T-helper 2 cell (primary cell): Measurements from ENCODE around the gene TAOK2.
A peak's percentile ranks its signal among the peaks of the same experiment; 100 is the strongest.
"Not testable (repeated sequence)": the region's sequence is repeated elsewhere in the genome, so short reads cannot be mapped to it uniquely, and the experiment has no call there.

Experiments
- DNase-seq, 5 experiments: peaks; one replicate each; pipeline versions ENCODE4 v3.0.0 to v3.0.0-alpha.2; 2012 to 2022

Gene TAOK2

DNA sequence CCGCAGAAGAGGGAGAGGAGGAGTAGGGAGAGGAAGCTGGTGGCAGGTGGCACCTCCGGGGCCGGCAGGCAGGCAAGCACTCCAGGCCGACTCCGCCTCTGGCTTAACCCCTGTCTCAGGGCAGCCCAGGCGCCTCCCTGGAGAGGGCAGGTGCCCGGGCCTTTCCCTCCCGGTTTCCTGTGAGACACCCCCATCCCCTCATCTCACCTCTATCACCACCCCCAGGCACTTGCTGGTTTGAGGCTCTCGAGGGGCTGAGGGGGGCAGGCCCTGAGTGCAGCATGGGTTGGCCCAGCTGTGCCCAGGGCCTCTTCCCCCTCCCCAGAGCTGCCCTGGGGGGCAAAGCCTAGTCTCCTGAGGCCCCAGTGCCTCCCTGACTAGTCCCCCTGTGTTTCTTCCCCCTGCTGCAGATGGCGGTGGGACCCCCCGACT is 31.2 kb downstream of the TAOK2 start:
- no peak for DNase-seq

GRCh38 chr16:30005341-30006094 is 31.9 kb downstream of the TAOK2 start:
- peak in 3 of 5 experiments; percentile 21 to 54 (median 31) for DNase-seq

GRCh38 chr16:30006095-30006473 is 32.4 kb downstream of the TAOK2 start:
- no peak for DNase-seq

DNA sequence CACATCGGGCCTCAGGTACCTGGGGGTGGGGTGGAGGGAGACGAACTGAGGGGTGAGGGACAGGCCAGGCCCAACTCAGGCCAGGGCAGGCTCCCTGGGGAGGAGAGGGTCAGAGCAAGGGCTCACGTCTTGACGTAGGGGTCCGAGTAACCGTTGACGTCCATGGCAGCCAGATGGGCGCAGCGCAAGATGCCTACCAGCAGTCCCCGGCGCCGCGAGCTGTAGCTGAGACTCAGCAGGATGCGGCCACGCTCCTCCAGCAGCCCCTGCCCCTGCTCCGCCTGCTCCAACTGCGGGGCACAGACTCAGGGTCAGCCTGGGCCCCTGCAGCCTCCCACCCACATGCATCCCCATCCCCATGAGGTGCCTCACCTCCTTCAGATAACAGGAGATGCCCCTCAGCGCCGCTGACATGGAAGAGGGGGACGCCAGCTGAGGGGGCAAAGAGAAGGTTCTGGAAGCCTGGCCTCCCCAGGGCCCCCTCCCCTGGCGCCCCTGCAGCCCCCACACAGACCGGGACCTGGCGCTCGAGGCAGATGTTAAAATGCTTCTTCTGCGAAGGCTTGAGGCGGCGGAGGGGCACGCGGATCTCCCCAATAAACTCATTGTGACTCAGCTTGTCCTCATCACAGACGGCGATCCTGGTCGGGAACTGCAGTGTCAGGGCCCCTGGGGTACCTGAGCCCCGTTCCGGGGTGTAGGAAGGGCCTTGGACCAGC is 33.1 kb downstream of the TAOK2 start:
- DNase-seq, result no peak

- DNase-seq, result no peak
Measured at GRCh38 chr16:30007378-30007895, 33.8 kb downstream of the TAOK2 start.

GRCh38 chr16:30009085-30009862 is 35.6 kb downstream of the TAOK2 start:
- DNase-seq, result no peak

GRCh38 chr16:30009990-30010843 is 36.5 kb downstream of the TAOK2 start:
- DNase-seq, result no peak

GRCh38 chr16:30010844-30011713 is 37.4 kb downstream of the TAOK2 start, which contains the start of gene DOC2A:
Gene DOC2A (minus strand): TSS chr16:30011027. CDS start chr16:30010222, 805 bp downstream.
- DNase-seq, result peak in 2 of 5 experiments; percentile 15 to 47

GRCh38 chr16:30011714-30012504 is 38.2 kb downstream of the TAOK2 start:
- DNase-seq, result no peak

- not testable (repeated sequence) for DNase-seq
Measured at GRCh38 chr16:30012598-30012997, 38.9 kb downstream of the TAOK2 start.

DNA sequence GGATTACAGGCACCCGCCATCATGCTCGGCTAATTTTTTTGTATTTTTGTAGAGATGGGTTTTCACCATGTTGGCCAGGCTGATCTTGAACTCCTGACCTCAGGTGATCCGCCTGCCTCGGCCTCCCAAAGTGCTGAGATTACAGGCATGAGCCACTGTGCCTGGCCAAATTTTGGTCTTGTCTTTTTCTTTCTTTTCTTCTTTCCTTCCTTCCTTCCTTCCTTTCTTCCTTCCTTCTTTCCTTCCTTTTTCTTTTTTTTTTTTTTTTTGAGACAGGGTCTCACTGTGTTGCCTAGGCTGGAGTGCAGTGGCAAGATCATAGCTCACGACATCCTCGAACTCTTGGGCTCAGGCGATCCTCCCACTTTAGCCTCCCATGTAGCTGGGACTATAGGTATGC is 41.8 kb downstream of the TAOK2 start:
- DNase-seq, result not testable (repeated sequence)

GRCh38 chr16:30016555-30017276 is 43.0 kb downstream of the TAOK2 start:
- DNase-seq, result no peak

- DNase-seq, result no peak
Measured at GRCh38 chr16:30017277-30017656, 43.6 kb downstream of the TAOK2 start.

DNA sequence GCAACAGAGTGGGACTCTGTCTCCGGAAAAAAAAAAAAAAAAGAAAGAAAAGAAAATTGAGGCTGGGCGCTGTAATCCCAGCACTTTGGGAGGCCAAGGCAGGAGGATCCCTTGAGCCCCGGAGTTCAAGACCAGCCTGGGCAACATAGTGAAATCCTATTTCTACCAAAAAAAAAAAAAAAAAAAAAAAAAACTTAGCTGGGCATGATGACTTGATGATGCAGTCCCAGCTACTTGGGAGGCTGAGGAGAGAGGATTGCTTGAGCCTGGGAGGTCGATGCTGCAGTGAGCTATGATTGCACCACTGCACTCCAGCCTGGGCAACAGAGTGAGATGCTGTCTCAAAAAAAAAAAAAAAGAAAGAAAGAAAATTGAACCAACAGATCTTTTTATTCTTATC is 44.3 kb downstream of the TAOK2 start:
- DNase-seq, result not testable (repeated sequence)

GRCh38 chr16:30018731-30019158 is 45.1 kb downstream of the TAOK2 start:
- DNase-seq, result no peak

GRCh38 chr16:30022887-30023286 is 49.2 kb downstream of the TAOK2 start, which contains the start of gene C16orf92:
Gene C16orf92 (plus strand): TSS chr16:30023198. CDS start chr16:30023341, 143 bp downstream.
- DNase-seq, result no peak

DNA sequence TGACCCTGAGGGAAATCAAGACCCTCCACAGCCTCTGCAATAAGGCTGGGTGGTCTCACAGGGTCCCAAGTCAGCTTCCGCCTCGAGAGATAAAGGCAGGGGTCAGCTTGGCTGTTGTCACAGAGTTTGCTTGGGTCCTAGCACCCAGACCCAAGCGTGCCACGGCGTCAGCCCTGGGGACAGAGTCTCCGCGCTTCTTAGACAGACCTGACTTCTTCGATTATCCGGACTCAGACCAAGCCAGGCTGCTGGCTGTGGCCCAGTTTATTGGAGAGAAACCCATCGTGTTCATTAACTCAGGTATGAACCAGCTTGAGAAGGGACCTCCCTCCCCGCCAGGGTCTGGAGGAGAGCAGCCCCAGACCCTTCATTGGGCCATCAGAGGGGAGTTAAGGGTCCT is 49.9 kb downstream of the TAOK2 start:
- no peak for DNase-seq

DNA sequence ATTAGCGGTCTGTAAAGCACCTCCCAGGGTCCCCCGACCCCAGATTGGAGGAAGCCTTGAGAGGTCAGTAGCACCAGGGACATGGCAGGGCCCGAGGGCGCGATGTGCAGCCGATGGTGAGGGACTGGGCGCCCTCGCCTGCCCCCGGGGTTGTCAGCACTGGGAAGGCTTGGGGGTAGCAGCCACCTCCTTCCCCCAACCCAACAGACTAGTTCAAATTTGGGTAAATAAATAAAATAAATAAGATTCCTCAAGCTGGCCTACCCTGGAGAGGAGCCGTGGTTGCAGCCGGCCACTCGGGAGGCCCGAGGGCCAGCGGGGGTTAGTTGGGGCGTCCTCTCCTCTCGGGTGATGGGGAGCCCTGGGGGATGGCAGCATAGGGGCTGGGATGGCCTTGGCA is 50.8 kb downstream of the TAOK2 start:
- no peak for DNase-seq

- no peak for DNase-seq
Measured at GRCh38 chr16:30025156-30025555, 51.5 kb downstream of the TAOK2 start.
